Caco-2 (cell line): ENCODE data around the gene UQCRC2. TPM values are rescaled to one million over a fixed set of nuclear protein-coding genes. Genes with fewer than 3 reads are reported as not detected.
A peak's percentile ranks its signal among the peaks of the same experiment; 100 is the strongest.

Experiments
- BruUV-seq: library from RNA; stranded (reverse); fragments of 400-500 nt; replicated peaks from 2 replicates; lab custom pipeline; 2021; lab: Mats Ljungman, UMichigan
- CTCF ChIA-PET: fragments of 300-600 bp; sonication (Branson Sonifier 250); formaldehyde crosslinking; loops from one replicate; lab custom pipeline; 2022; ENCODE audit warnings: antibody characterized with exemption; lab: Charles Lee
- POLR2A ChIA-PET: fragments of 300-600 bp; sonication (Branson Sonifier 250); formaldehyde crosslinking; loops from one replicate; lab custom pipeline; 2022; ENCODE audit warnings: antibody characterized with exemption; lab: Charles Lee
- DNase-seq, 2 experiments: peaks; one replicate each; pipeline versions ENCODE4 v3.0.0 to v3.0.0-alpha.2; 2020 to 2022
- H3K27me3 ChIP-seq: replicated peaks from 2 replicates; pipeline ENCODE4 v1.6.0; 2011; ENCODE audit warnings: low read length; ENCODE audit not compliant: control insufficient read depth, insufficient read depth
- H3K36me3 ChIP-seq: 2 replicates; pipeline ENCODE4 v1.5.1; 2011; ENCODE audit warnings: low read length; ENCODE audit not compliant: control insufficient read depth, insufficient read depth
- H3K4me1 ChIP-seq: fragments of 250-450 bp; sonication (Bioruptor Pico); 2 replicates; pipeline ENCODE4 v1.5.1; 2020; ENCODE audit warnings: mild to moderate bottlenecking
- H3K4me3 ChIP-seq: 2 replicates; pipeline ENCODE4 v1.5.1; 2011; ENCODE audit warnings: low read depth, mild to moderate bottlenecking, control low read depth, low read length
- H3K9me3 ChIP-seq: fragments of 250-450 bp; sonication (Bioruptor Pico); 2 replicates; pipeline ENCODE4 v1.5.1; 2020; ENCODE audit warnings: mild to moderate bottlenecking, moderate library complexity
- H3K27ac Mint-ChIP-seq: one replicate; pipeline ENCODE4 v1.8.0; 2022; ENCODE audit warnings: mixed read lengths; ENCODE audit not compliant: unreplicated experiment
- H3K27me3 Mint-ChIP-seq: one replicate; pipeline ENCODE4 v1.8.0; 2022; ENCODE audit warnings: mixed read lengths; ENCODE audit not compliant: insufficient read depth, unreplicated experiment
- H3K36me3 Mint-ChIP-seq: one replicate; pipeline ENCODE4 v1.8.0; 2022; ENCODE audit warnings: mild to moderate bottlenecking, mixed read lengths; ENCODE audit not compliant: insufficient read depth, unreplicated experiment
- H3K4me1 Mint-ChIP-seq: one replicate; pipeline ENCODE4 v1.8.0; 2022; ENCODE audit warnings: low read depth, mixed read lengths; ENCODE audit not compliant: unreplicated experiment
- H3K4me3 Mint-ChIP-seq: one replicate; pipeline ENCODE4 v1.8.0; 2022; ENCODE audit warnings: mild to moderate bottlenecking, moderate library complexity, mixed read lengths; ENCODE audit not compliant: unreplicated experiment
- H3K9me3 Mint-ChIP-seq: one replicate; pipeline ENCODE4 v1.8.0; 2022; ENCODE audit warnings: mixed read lengths; ENCODE audit not compliant: unreplicated experiment
- CTCF ChIP-seq, 2 experiments: fragments of 200-600 bp in 1 of 2; IDR thresholded peaks; 1 replicate in 1 of 2; 2 replicates in 1 of 2; pipeline versions ENCODE4 v1.5.1 to v1.8.0; 2011 to 2022; ENCODE audit warnings: antibody characterized with exemption in 1 of 2, control low read depth in 1 of 2, inconsistent platforms in 1 of 2, low read depth in 1 of 2, low read length in 1 of 2, mild to moderate bottlenecking in 1 of 2, moderate library complexity in 1 of 2; ENCODE audit not compliant: insufficient read depth in 1 of 2, severe bottlenecking in 1 of 2, unreplicated experiment in 1 of 2
- intact Hi-C: fragments of 100-400 bp; cut with micrococcal nuclease; formaldehyde crosslinking; loops from one replicate; pipeline ENCODE4 v1.10.0; 2022; ENCODE audit not compliant: unreplicated experiment
- total RNA-seq: library from RNA; stranded (reverse); gene quantifications from 2 replicates; pipeline ENCODE4 v1.2.3, GENCODE V29; 2022

The UQCRC2 gene
- total RNA-seq, 1 experiment from 2014 or later: 225 TPM

GRCh38 chr16:21937336-21937829 is 15.8 kb upstream of the UQCRC2 start:
- H3K4me1 ChIP-seq: no peaks in the 10 kb centered on the region; the same call in 1 of the 2 replicates
- peaks cover 7% of the 10 kb centered on the region for H3K36me3 Mint-ChIP-seq
- no peak for DNase-seq

GRCh38 chr16:21940570-21940969 is 12.6 kb upstream of the UQCRC2 start:
- no peak for DNase-seq
- H3K27me3 ChIP-seq: no peaks in the 10 kb centered on the region
- TF ChIP-seq CTCF (IDR thresholded peaks at IDR 0.05; ENCODE audit: insufficient read depth in 1 of 2, low read depth in 1 of 2, low read length in 1 of 2, severe bottlenecking in 1 of 2, unreplicated experiment in 1 of 2): no peak
- peaks cover 11% of the 10 kb centered on the region for H3K4me1 Mint-ChIP-seq
- no peak overlapping the region for H3K4me3 ChIP-seq
- H3K9me3 ChIP-seq: no peaks in the 10 kb centered on the region
- H3K27ac Mint-ChIP-seq: no peak overlapping the region
- BruUV-seq: no TSS peak
- CTCF ChIA-PET: no interaction called here
- intact Hi-C loops: no loop called here
- H3K36me3 Mint-ChIP-seq: peaks cover 7% of the 10 kb centered on the region
- no peaks in the 10 kb centered on the region for H3K36me3 ChIP-seq
- H3K9me3 Mint-ChIP-seq: no peaks in the 10 kb centered on the region
- POLR2A ChIA-PET: no interaction called here
- H3K4me1 ChIP-seq: no peaks in the 10 kb centered on the region; the same call in 1 of the 2 replicates
- H3K4me3 Mint-ChIP-seq: no peak overlapping the region
- H3K27me3 Mint-ChIP-seq: no peaks in the 10 kb centered on the region

More at GRCh38 chr16:21937336-21937829, 15.8 kb upstream of the UQCRC2 start:
- ChIA-PET POLR2A (no interaction called here), CTCF (interaction anchor here (0.6 kb wide), 1 partner anchor 746 kb away, joined by 4 read pairs; no protein-coding TSS in a partner anchor)
- H3K9me3 Mint-ChIP-seq: no peaks in the 10 kb centered on the region
- H3K4me3 ChIP-seq: no peak overlapping the region
- TF ChIP-seq CTCF (IDR thresholded peaks at IDR 0.05; ENCODE audit: insufficient read depth in 1 of 2, low read depth in 1 of 2, low read length in 1 of 2, severe bottlenecking in 1 of 2, unreplicated experiment in 1 of 2): no peak
- peak overlapping the region; percentile 37 for H3K4me3 Mint-ChIP-seq
- no TSS peak for BruUV-seq
- no peaks in the 10 kb centered on the region for H3K9me3 ChIP-seq
- no peaks in the 10 kb centered on the region for H3K27me3 Mint-ChIP-seq
- H3K36me3 ChIP-seq: no peaks in the 10 kb centered on the region
- H3K27ac Mint-ChIP-seq: peak overlapping the region; percentile 60
- intact Hi-C loops: no loop called here
- H3K27me3 ChIP-seq: no peaks in the 10 kb centered on the region
- peaks cover 19% of the 10 kb centered on the region for H3K4me1 Mint-ChIP-seq

GRCh38 chr16:21943571-21943970 is 9.6 kb upstream of the UQCRC2 start:
- Mint-ChIP-seq H3K9me3 (no peaks in the 10 kb centered on the region), H3K36me3 (peaks cover 9% of the 10 kb centered on the region), H3K27ac (no peak overlapping the region), H3K4me1 (no peaks in the 10 kb centered on the region), H3K27me3 (no peaks in the 10 kb centered on the region), H3K4me3 (no peak overlapping the region)
- Histone ChIP-seq H3K27me3 (no peaks in the 10 kb centered on the region), H3K4me1 (no peaks in the 10 kb centered on the region), H3K9me3 (no peaks in the 10 kb centered on the region), H3K4me3 (no peak overlapping the region), H3K36me3 (no peaks in the 10 kb centered on the region)
- intact Hi-C loops: no loop called here
- ChIA-PET POLR2A (no interaction called here), CTCF (no interaction called here)
- TF ChIP-seq CTCF (IDR thresholded peaks at IDR 0.05; ENCODE audit: insufficient read depth in 1 of 2, low read depth in 1 of 2, low read length in 1 of 2, severe bottlenecking in 1 of 2, unreplicated experiment in 1 of 2): no peak
- DNase-seq: no peak
- BruUV-seq: no TSS peak
